Chondrocyte (in vitro differentiated cells): Measurements from ENCODE around the gene TCF4. TPM values are rescaled to one million over a fixed set of nuclear protein-coding genes. Genes with fewer than 3 reads are reported as not detected.

Experiments
- DNase-seq: peaks from one replicate; pipeline ENCODE4 v3.0.0; 2021; ENCODE audit warnings: mixed read lengths, low spot score
- H3K27ac Mint-ChIP-seq: one replicate; pipeline ENCODE4 v1.8.0; 2021; ENCODE audit warnings: mild to moderate bottlenecking, moderate library complexity, mixed read lengths; ENCODE audit not compliant: unreplicated experiment
- H3K27me3 Mint-ChIP-seq: 2 replicates; pipeline ENCODE4 v1.8.0; 2021; ENCODE audit warnings: low read depth, mixed read lengths
- H3K36me3 Mint-ChIP-seq: 2 replicates; pipeline ENCODE4 v1.8.0; 2021; ENCODE audit warnings: low read depth, mixed read lengths
- H3K4me1 Mint-ChIP-seq: 2 replicates; pipeline ENCODE4 v1.8.0; 2021; ENCODE audit warnings: low read depth, mild to moderate bottlenecking, mixed read lengths
- H3K4me3 Mint-ChIP-seq: one replicate; pipeline ENCODE4 v1.8.0; 2021; ENCODE audit warnings: mild to moderate bottlenecking, moderate library complexity, mixed read lengths; ENCODE audit not compliant: unreplicated experiment
- H3K9me3 Mint-ChIP-seq: 2 replicates; pipeline ENCODE4 v1.8.0; 2021; ENCODE audit warnings: low read depth, mixed read lengths
- CTCF ChIP-seq: fragments of 200-600 bp; sonication (generic); IDR thresholded peaks from 2 replicates; pipeline ENCODE4 v1.5.0; 2021; ENCODE audit warnings: antibody characterized with exemption, mild to moderate bottlenecking, moderate library complexity
- total RNA-seq: library from RNA; stranded (reverse); gene quantifications from 3 replicates; pipeline ENCODE4 v1.2.1, GENCODE V29; 2021

The TCF4 gene
- total RNA-seq, 1 donor from 2014 or later, result 36.8 TPM

- Mint-ChIP-seq H3K4me1 (peaks cover 8% of the 10 kb centered on the region), H3K27me3 (no peaks in the 10 kb centered on the region), H3K27ac (no peak overlapping the region), H3K4me3 (no peak overlapping the region), H3K9me3 (no peaks in the 10 kb centered on the region), H3K36me3 (no peaks in the 10 kb centered on the region)
- DNase-seq, result no peak
- TF ChIP-seq CTCF, result no peak
Observed at GRCh38 chr18:55439056-55439455, 148.9 kb downstream of the TCF4 start.

GRCh38 chr18:55435592-55435991 lies 152.4 kb downstream of the TCF4 start:
- peaks cover 8% of the 10 kb centered on the region for H3K4me1 Mint-ChIP-seq
- no peak overlapping the region for H3K4me3 Mint-ChIP-seq
- no peak overlapping the region for H3K27ac Mint-ChIP-seq
- no peaks in the 10 kb centered on the region for H3K27me3 Mint-ChIP-seq
- no peaks in the 10 kb centered on the region for H3K36me3 Mint-ChIP-seq
- DNase-seq, result no peak
- H3K9me3 Mint-ChIP-seq, result no peaks in the 10 kb centered on the region
- no peak for TF ChIP-seq CTCF

- Mint-ChIP-seq H3K4me3 (no peak overlapping the region), H3K27ac (no peak overlapping the region)
- no peak for DNase-seq
Observed at GRCh38 chr18:55433648-55434047, 154.3 kb downstream of the TCF4 start.

GRCh38 chr18:55433140-55433539 lies 154.9 kb downstream of the TCF4 start:
- Mint-ChIP-seq H3K4me1 (peaks cover 8% of the 10 kb centered on the region), H3K27ac (no peak overlapping the region), H3K4me3 (no peak overlapping the region), H3K36me3 (no peaks in the 10 kb centered on the region), H3K9me3 (no peaks in the 10 kb centered on the region), H3K27me3 (no peaks in the 10 kb centered on the region)
- no peak for TF ChIP-seq CTCF
- DNase-seq, result no peak

More at GRCh38 chr18:55433648-55434047, 154.3 kb downstream of the TCF4 start:
- Mint-ChIP-seq H3K36me3 (no peaks in the 10 kb centered on the region), H3K4me1 (peaks cover 8% of the 10 kb centered on the region), H3K9me3 (no peaks in the 10 kb centered on the region), H3K27me3 (no peaks in the 10 kb centered on the region)
- no peak for TF ChIP-seq CTCF

- Mint-ChIP-seq H3K4me1 (peaks cover 8% of the 10 kb centered on the region), H3K9me3 (no peaks in the 10 kb centered on the region), H3K27me3 (no peaks in the 10 kb centered on the region), H3K27ac (no peak overlapping the region), H3K4me3 (no peak overlapping the region), H3K36me3 (no peaks in the 10 kb centered on the region)
- TF ChIP-seq CTCF, result no peak
- DNase-seq, result no peak
Observed at GRCh38 chr18:55432307-55433040, 155.5 kb downstream of the TCF4 start.
